Uterus (tissue), 4 donors: ENCODE measurements around the gene MAGI2. TPM values are rescaled to one million over a fixed set of nuclear protein-coding genes. Genes with fewer than 3 reads are reported as not detected.

Experiments used
- DNase-seq, 2 donors: peaks; one replicate each; pipeline ENCODE4 v3.0.0-alpha.2; 2019 to 2020
- H3K27ac ChIP-seq, 2 donors: fragments of 200-600 bp; sonication (generic); 1 replicate in 1 of 2; 2 replicates in 1 of 2; pipeline ENCODE4 v1.5.1; 2016 to 2018
- H3K27me3 ChIP-seq, 2 donors: fragments of 200-600 bp; sonication (generic); one replicate each; pipeline ENCODE4 v1.5.1; 2018 to 2019; ENCODE audit warnings: control low read depth in 1 of 2
- H3K36me3 ChIP-seq, 2 donors: fragments of 200-600 bp; sonication (generic); one replicate each; pipeline ENCODE4 v1.5.1; 2019; ENCODE audit warnings: control low read depth in 1 of 2
- H3K4me1 ChIP-seq, 2 donors: fragments of 200-600 bp; sonication (generic); one replicate each; pipeline ENCODE4 v1.5.1; 2018 to 2019; ENCODE audit warnings: control low read depth in 1 of 2
- H3K4me3 ChIP-seq, 2 donors: fragments of 200-600 bp; sonication (generic); 1 replicate in 1 of 2; 2 replicates in 1 of 2; pipeline ENCODE4 v1.5.1; 2018 to 2019; ENCODE audit warnings: mild to moderate bottlenecking in 1 of 2
- H3K9me3 ChIP-seq, 2 donors: fragments of 200-600 bp; sonication (generic); one replicate each; pipeline ENCODE4 v1.5.1; 2019; ENCODE audit warnings: control low read depth in 1 of 2
- POLR2A ChIP-seq, 2 donors: fragments of 450-650 bp; IDR thresholded peaks; one replicate each; pipeline ENCODE4 v1.6.1; 2016; ENCODE audit warnings: antibody characterized with exemption in 2 of 2, mild to moderate bottlenecking in 1 of 2, moderate library complexity in 1 of 2
- intact Hi-C: fragments of 100-400 bp; cut with DNase I; formaldehyde crosslinking; loops from one replicate; pipeline ENCODE4 v1.15.1; 2023; ENCODE audit warnings: low total_unique reads
- total RNA-seq, 4 donors: library from RNA; depleted of rRNA in 3 of 4; stranded (reverse); fragments of >200 nt in 3 of 4; gene quantifications; one replicate each; pipeline versions ENCODE4 v1.1.0 to v1.2.4, GENCODE V29; 2014 to 2023
- TF ChIP-seq, protein P1 (sequence below), 4 experiments: fragments of 200-600 bp in 2 of 4; fragments of 450-650 bp in 2 of 4; sonication (generic) in 2 of 4; IDR thresholded peaks; one replicate each; pipeline ENCODE4 v1.5.1; 2016 to 2019; ENCODE audit warnings: antibody characterized with exemption in 4 of 4, mild to moderate bottlenecking in 2 of 4, moderate library complexity in 1 of 4
- donor health status: DM: yes; HTN: yes; CAD: no.

Gene MAGI2
- total RNA-seq, 4 donors from 2014 or later, result 5.3 to 23.2 (median 13.8) TPM

DNA sequence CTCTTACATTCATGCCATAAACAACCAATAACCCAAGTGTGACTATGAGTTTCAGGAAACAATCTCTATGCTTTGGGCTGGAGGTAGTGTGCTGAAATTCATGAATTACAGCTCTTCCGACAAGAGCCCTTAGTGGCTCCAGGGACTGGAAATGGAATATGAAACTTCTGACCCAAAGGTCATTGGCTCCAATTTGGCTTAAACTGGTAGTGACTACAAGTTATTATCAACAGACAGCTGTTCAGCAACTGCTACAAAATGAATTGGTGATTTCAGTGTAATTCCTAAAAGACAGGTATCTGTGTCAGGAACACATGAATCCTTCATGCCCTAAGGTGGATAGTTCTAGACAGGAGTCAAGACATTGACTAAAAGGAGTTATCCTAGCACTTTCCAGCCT is 909.5 kb downstream of the MAGI2 start:
- intact Hi-C loops, result no loop called here

DNA sequence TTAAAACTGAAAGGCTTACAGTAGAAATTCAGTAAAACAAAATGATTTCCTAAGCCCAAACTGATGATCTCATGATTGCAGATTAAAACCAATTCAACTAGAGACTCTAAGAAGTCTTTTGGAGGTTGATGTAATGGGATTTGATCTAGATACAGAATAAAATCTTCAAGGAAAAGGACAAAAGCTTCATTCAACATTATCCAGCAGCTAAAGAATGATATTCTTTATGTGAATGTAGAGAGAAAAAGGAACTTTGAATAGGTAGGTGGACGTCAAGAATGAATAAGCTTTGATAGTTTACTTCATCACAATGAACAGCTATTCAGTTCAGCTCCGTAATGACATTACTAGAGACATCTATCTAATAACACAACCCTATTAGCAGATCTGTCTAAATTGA is 910.5 kb downstream of the MAGI2 start:
- TF ChIP-seq POLR2A (IDR thresholded peaks at IDR 0.05), result no peak
- TF ChIP-seq, protein P1, sequence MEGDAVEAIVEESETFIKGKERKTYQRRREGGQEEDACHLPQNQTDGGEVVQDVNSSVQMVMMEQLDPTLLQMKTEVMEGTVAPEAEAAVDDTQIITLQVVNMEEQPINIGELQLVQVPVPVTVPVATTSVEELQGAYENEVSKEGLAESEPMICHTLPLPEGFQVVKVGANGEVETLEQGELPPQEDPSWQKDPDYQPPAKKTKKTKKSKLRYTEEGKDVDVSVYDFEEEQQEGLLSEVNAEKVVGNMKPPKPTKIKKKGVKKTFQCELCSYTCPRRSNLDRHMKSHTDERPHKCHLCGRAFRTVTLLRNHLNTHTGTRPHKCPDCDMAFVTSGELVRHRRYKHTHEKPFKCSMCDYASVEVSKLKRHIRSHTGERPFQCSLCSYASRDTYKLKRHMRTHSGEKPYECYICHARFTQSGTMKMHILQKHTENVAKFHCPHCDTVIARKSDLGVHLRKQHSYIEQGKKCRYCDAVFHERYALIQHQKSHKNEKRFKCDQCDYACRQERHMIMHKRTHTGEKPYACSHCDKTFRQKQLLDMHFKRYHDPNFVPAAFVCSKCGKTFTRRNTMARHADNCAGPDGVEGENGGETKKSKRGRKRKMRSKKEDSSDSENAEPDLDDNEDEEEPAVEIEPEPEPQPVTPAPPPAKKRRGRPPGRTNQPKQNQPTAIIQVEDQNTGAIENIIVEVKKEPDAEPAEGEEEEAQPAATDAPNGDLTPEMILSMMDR (IDR thresholded peaks at IDR 0.05), result no peak
- Histone ChIP-seq H3K9me3 (no peaks in the 10 kb centered on the region), H3K36me3 (no peaks in the 10 kb centered on the region), H3K4me1 (no peaks in the 10 kb centered on the region), H3K4me3 (no peak overlapping the region), H3K27me3 (no peaks in the 10 kb centered on the region), H3K27ac (no peak overlapping the region)
- intact Hi-C loops, result no loop called here
- no peak for DNase-seq

More for the DNA sequence above, 909.5 kb downstream of the MAGI2 start:
- TF ChIP-seq, protein P1 (IDR thresholded peaks at IDR 0.05), result no peak
- TF ChIP-seq POLR2A (IDR thresholded peaks at IDR 0.05), result no peak
- H3K4me3 ChIP-seq, result no peak overlapping the region
- H3K9me3 ChIP-seq, result no peaks in the 10 kb centered on the region
- no peak for DNase-seq
- no peaks in the 10 kb centered on the region for H3K27me3 ChIP-seq
- no peaks in the 10 kb centered on the region for H3K36me3 ChIP-seq
- no peak overlapping the region for H3K27ac ChIP-seq
- no peaks in the 10 kb centered on the region for H3K4me1 ChIP-seq

DNA sequence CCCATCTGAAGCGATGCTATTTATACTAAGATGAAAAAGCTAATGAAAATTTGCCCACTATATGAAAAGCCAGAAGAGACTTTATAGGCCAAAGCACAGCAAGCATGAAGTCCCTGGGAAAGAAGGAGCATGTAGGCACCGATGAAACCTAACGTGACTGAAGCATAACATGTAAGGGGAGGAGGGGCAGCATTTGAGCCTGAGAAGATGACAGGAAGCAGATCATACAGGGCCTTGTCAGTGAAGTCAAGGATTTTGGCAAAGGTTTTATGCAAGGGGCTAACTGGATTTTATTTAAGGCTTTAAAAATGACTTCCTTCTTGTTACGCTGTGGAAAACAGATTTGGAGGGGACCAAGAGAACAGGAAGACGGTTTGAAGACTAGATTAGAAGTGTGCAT is 910.9 kb downstream of the MAGI2 start:
- no peaks in the 10 kb centered on the region for H3K27me3 ChIP-seq
- intact Hi-C loops, result no loop called here
- no peaks in the 10 kb centered on the region for H3K4me1 ChIP-seq
- H3K27ac ChIP-seq, result no peak overlapping the region
- DNase-seq, result no peak
- no peaks in the 10 kb centered on the region for H3K36me3 ChIP-seq
- no peak for TF ChIP-seq POLR2A (IDR thresholded peaks at IDR 0.05)
- TF ChIP-seq, protein P1 (IDR thresholded peaks at IDR 0.05), result no peak
- no peak overlapping the region for H3K4me3 ChIP-seq
- no peaks in the 10 kb centered on the region for H3K9me3 ChIP-seq

DNA sequence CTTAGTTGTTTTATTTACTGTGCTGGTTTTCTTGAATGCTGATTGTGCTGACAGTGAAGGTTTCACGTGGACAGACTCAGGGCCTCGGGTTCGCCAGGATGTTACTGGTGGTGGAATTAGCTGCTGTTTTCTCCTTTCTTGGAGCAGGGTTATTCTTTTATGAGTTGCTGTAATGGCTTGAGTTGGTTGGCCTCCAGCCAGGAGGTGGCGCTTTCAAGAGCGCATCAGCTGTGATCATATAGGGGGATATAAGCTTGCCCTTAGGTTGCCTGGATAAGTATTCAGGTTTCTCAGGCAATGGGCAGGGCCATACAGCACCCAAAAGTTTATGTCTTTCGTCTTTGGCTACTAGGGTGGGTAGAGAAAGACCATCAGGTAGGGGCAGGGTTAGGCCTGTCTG is 913.6 kb downstream of the MAGI2 start:
- H3K27me3 ChIP-seq, result no peaks in the 10 kb centered on the region
- no peaks in the 10 kb centered on the region for H3K36me3 ChIP-seq
- no peak for DNase-seq
- no peaks in the 10 kb centered on the region for H3K9me3 ChIP-seq
- intact Hi-C loops, result no loop called here
- H3K27ac ChIP-seq, result no peak overlapping the region
- TF ChIP-seq, protein P1 (IDR thresholded peaks at IDR 0.05), result no peak
- TF ChIP-seq POLR2A (IDR thresholded peaks at IDR 0.05), result no peak
- H3K4me3 ChIP-seq, result no peak overlapping the region
- no peaks in the 10 kb centered on the region for H3K4me1 ChIP-seq

DNA sequence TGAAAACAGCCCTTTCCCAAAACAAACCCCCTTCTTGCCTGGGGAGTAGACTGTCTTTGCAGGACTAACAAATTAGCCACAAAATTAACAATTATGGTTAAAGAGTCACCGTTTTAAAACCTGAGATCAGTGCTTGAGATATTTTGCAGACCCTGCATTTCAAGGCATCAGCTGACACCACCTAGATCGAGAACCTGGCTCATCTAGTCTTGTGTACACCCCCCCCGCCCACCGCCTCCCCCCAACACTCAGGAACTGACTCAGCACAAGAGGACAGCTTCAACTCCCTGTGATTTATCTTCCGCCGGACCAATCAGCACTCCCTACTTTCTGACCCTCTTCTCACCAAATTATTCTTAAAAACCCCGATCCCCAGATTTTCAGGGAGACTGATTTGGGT is 917.8 kb downstream of the MAGI2 start:
- DNase-seq, result no peak
- TF ChIP-seq POLR2A (IDR thresholded peaks at IDR 0.05), result no peak
- TF ChIP-seq, protein P1 (IDR thresholded peaks at IDR 0.05), result no peak
- Histone ChIP-seq H3K4me1 (no peaks in the 10 kb centered on the region), H3K27me3 (no peaks in the 10 kb centered on the region), H3K4me3 (no peak overlapping the region), H3K36me3 (no peaks in the 10 kb centered on the region), H3K27ac (no peak overlapping the region), H3K9me3 (no peaks in the 10 kb centered on the region)
- intact Hi-C loops, result no loop called here
